WTC11 (cell line): ENCODE measurements around the gene RBFOX1. TPM values are rescaled to one million over a fixed set of nuclear protein-coding genes. Genes with fewer than 3 reads are reported as not detected.

Experiments
- ATAC-seq: fragments of 200-7000 bp; cut with Tn5 transposase; 2 replicates; pipeline ENCODE4 v1.10.0; 2021; ENCODE audit warnings: mild to moderate bottlenecking, moderate library complexity
- CTCF ChIA-PET: fragments of 300-600 bp; sonication (Branson Sonifier 250); formaldehyde crosslinking; loops from one replicate; lab custom pipeline; 2021; ENCODE audit warnings: antibody characterized with exemption; lab: Charles Lee
- POLR2A ChIA-PET: fragments of 350-600 bp; sonication (Branson Sonifier 250); formaldehyde crosslinking; loops from one replicate; lab custom pipeline; 2021; ENCODE audit warnings: antibody characterized with exemption; lab: Charles Lee
- DNase-seq: peaks from one replicate; pipeline ENCODE4 v3.0.0; 2021; ENCODE audit warnings: low spot score
- H3K27ac Mint-ChIP-seq: 2 replicates; pipeline ENCODE4 v1.8.0; 2021; ENCODE audit warnings: mixed read lengths
- H3K27me3 Mint-ChIP-seq: 2 replicates; pipeline ENCODE4 v1.8.0; 2021; ENCODE audit warnings: low read depth, mild to moderate bottlenecking, moderate library complexity, mixed read lengths
- H3K36me3 Mint-ChIP-seq: 2 replicates; pipeline ENCODE4 v1.8.0; 2021; ENCODE audit warnings: mixed read lengths
- H3K4me1 Mint-ChIP-seq: 2 replicates; pipeline ENCODE4 v1.8.0; 2022; ENCODE audit warnings: mixed read lengths
- H3K4me3 Mint-ChIP-seq: 2 replicates; pipeline ENCODE4 v1.8.0; 2021; ENCODE audit warnings: mild to moderate bottlenecking, moderate library complexity, mixed read lengths
- H3K9me3 Mint-ChIP-seq: 2 replicates; pipeline ENCODE4 v1.8.0; 2021; ENCODE audit warnings: mixed read lengths
- AR ChIP-seq: fragments of 250-450 bp; sonication (Bioruptor Pico); IDR thresholded peaks from 2 replicates; pipeline ENCODE4 v1.9.0; 2021; ENCODE audit warnings: mild to moderate bottlenecking
- ATF2 ChIP-seq: sonication (generic); formaldehyde crosslinking; IDR thresholded peaks from 2 replicates; pipeline ENCODE4 v1.8.1; 2022; ENCODE audit warnings: low read depth, missing genetic modification reagents, borderline replicate concordance
- CTCF ChIP-seq: fragments of 200-600 bp; IDR thresholded peaks from 2 replicates; pipeline ENCODE4 v1.8.0; 2022; ENCODE audit warnings: antibody characterized with exemption
- E2F5 ChIP-seq: sonication (generic); formaldehyde crosslinking; IDR thresholded peaks from 2 replicates; pipeline ENCODE4 v1.8.1; 2022; ENCODE audit warnings: mild to moderate bottlenecking, moderate library complexity, missing genetic modification reagents
- GTF2I ChIP-seq: fragments of 250-450 bp; sonication (Bioruptor Pico); conservative IDR thresholded peaks from 2 replicates; pipeline ENCODE4 v1.4.0; 2021; ENCODE audit warnings: mild to moderate bottlenecking
- NFYB ChIP-seq: sonication (generic); formaldehyde crosslinking; conservative IDR thresholded peaks from 2 replicates; pipeline ENCODE4 v1.8.0; 2022; ENCODE audit warnings: low read depth, missing genetic modification reagents
- NR3C1 ChIP-seq: sonication (generic); formaldehyde crosslinking; conservative IDR thresholded peaks from 2 replicates; pipeline ENCODE4 v1.8.1; 2023; ENCODE audit warnings: low read depth, mild to moderate bottlenecking, missing genetic modification reagents
- PRDM15 ChIP-seq: sonication (generic); formaldehyde crosslinking; IDR thresholded peaks from 2 replicates; pipeline ENCODE4 v1.8.0; 2022; ENCODE audit warnings: missing genetic modification reagents
- SP1 ChIP-seq: sonication (generic); formaldehyde crosslinking; conservative IDR thresholded peaks from 2 replicates; pipeline ENCODE4 v1.8.1; 2022; ENCODE audit warnings: missing genetic modification reagents
- STAT6 ChIP-seq: sonication (generic); formaldehyde crosslinking; conservative IDR thresholded peaks from 2 replicates; pipeline ENCODE4 v1.8.1; 2023; ENCODE audit warnings: mild to moderate bottlenecking, low read depth, missing genetic modification reagents, moderate library complexity
- TP53 ChIP-seq: sonication (generic); formaldehyde crosslinking; IDR thresholded peaks from 2 replicates; pipeline ENCODE4 v1.8.1; 2023; ENCODE audit warnings: mild to moderate bottlenecking, missing genetic modification reagents
- USF1 ChIP-seq: sonication (generic); formaldehyde crosslinking; IDR thresholded peaks from 2 replicates; pipeline ENCODE4 v1.8.0; 2022; ENCODE audit warnings: mild to moderate bottlenecking, missing genetic modification reagents
- USF2 ChIP-seq: sonication (generic); formaldehyde crosslinking; IDR thresholded peaks from 2 replicates; pipeline ENCODE4 v1.8.1; 2023; ENCODE audit warnings: mild to moderate bottlenecking, missing genetic modification reagents, moderate library complexity
- ZNF219 ChIP-seq: sonication (generic); formaldehyde crosslinking; IDR thresholded peaks from 2 replicates; pipeline ENCODE4 v1.8.0; 2023; ENCODE audit warnings: missing genetic modification reagents, mild to moderate bottlenecking, borderline replicate concordance
- ZNF532 ChIP-seq: fragments of 250-450 bp; sonication (Bioruptor Pico); IDR thresholded peaks from 2 replicates; pipeline ENCODE4 v1.9.0; 2021; ENCODE audit warnings: mild to moderate bottlenecking, borderline replicate concordance
- total RNA-seq: library from RNA; stranded (reverse); gene quantifications from 3 replicates; pipeline ENCODE4 v1.2.3, GENCODE V29; 2021

The RBFOX1 gene
- total RNA-seq, 1 experiment from 2014 or later = 1.1 TPM

- TF ChIP-seq CTCF = no peak
- TF ChIP-seq USF2 (CRISPR knock-in tag) = no peak
- TF ChIP-seq ATF2 (CRISPR knock-in tag) = no peak
- no peak for TF ChIP-seq NR3C1 (CRISPR knock-in tag)
These were observed 347.7 kb downstream of the RBFOX1 start (continued) for GRCh38 chr16:7680296-7680695.

GRCh38 chr16:7688811-7689210, 356.2 kb downstream of the RBFOX1 start:
- POLR2A ChIA-PET = no interaction called here
- CTCF ChIA-PET = no interaction called here
- H3K4me1 Mint-ChIP-seq = peaks cover 10% of the 10 kb centered on the region
- H3K9me3 Mint-ChIP-seq = peaks cover 12% of the 10 kb centered on the region; the same call in 1 of the 2 replicates
- H3K36me3 Mint-ChIP-seq = peaks cover 2% of the 10 kb centered on the region; the same call in 1 of the 2 replicates
- ATAC-seq (no peak), DNase-seq (no peak)
- H3K27ac Mint-ChIP-seq = no peak overlapping the region
- no peak overlapping the region for H3K4me3 Mint-ChIP-seq
- peaks cover 3% of the 10 kb centered on the region; the same call in 1 of the 2 replicates for H3K27me3 Mint-ChIP-seq
- no peak for TF ChIP-seq SP1 (CRISPR knock-in tag)
- TF ChIP-seq ZNF532 (CRISPR knock-in tag) = no peak
- no peak for TF ChIP-seq GTF2I (CRISPR knock-in tag)
- TF ChIP-seq TP53 (CRISPR knock-in tag) = no peak
- TF ChIP-seq AR (CRISPR knock-in tag) = no peak
- TF ChIP-seq NFYB (CRISPR knock-in tag) = no peak
- TF ChIP-seq E2F5 (CRISPR knock-in tag) = no peak
- TF ChIP-seq PRDM15 (CRISPR knock-in tag) = no peak
- no peak for TF ChIP-seq ZNF219
- no peak for TF ChIP-seq STAT6
- TF ChIP-seq USF1 (CRISPR knock-in tag) = no peak
